H9 (cell line): ENCODE results near the gene EPHA2. TPM values are rescaled to one million over a fixed set of nuclear protein-coding genes. Genes with fewer than 3 reads are reported as not detected.

ENCODE experiments used
- DNase-seq: peaks from one replicate; pipeline ENCODE4 v3.0.0-alpha.2; 2017
- H2AFZ ChIP-seq: one replicate; pipeline ENCODE4 v1.6.1; 2013; ENCODE audit warnings: mild to moderate bottlenecking, low read length, control low read depth, moderate library complexity
- H2AK5ac ChIP-seq: 2 replicates; pipeline ENCODE4 v1.6.1; 2013; ENCODE audit warnings: low read length, control low read depth, mixed read lengths; ENCODE audit not compliant: insufficient read length
- H2BK120ac ChIP-seq: one replicate; pipeline ENCODE4 v1.6.1; 2013; ENCODE audit warnings: low read depth, mild to moderate bottlenecking, low read length, control low read depth, inconsistent platforms; ENCODE audit not compliant: poor library complexity, severe bottlenecking
- H2BK12ac ChIP-seq: 2 replicates; pipeline ENCODE4 v1.6.1; 2013; ENCODE audit warnings: low read length, control low read depth, mixed read lengths, low read depth; ENCODE audit not compliant: insufficient read length
- H2BK15ac ChIP-seq: 2 replicates; pipeline ENCODE4 v1.6.1; 2013; ENCODE audit warnings: low read depth, low read length, control low read depth
- H2BK20ac ChIP-seq: one replicate; pipeline ENCODE4 v1.6.1; 2013; ENCODE audit warnings: low read depth, mild to moderate bottlenecking, low read length, control low read depth, inconsistent platforms; ENCODE audit not compliant: poor library complexity, severe bottlenecking
- H2BK5ac ChIP-seq: 2 replicates; pipeline ENCODE4 v1.6.1; 2013; ENCODE audit warnings: low read length, control low read depth, mixed read lengths; ENCODE audit not compliant: insufficient read length
- H3K14ac ChIP-seq: 2 replicates; pipeline ENCODE4 v1.6.1; 2013; ENCODE audit warnings: low read length, control low read depth; ENCODE audit not compliant: insufficient read depth
- H3K18ac ChIP-seq: 2 replicates; pipeline ENCODE4 v1.6.1; 2013; ENCODE audit warnings: low read depth, mild to moderate bottlenecking, mixed read lengths, low read length, control low read depth; ENCODE audit not compliant: insufficient read length
- H3K23ac ChIP-seq: 2 replicates; pipeline ENCODE4 v1.6.1; 2013; ENCODE audit warnings: low read length, control low read depth, mixed read lengths, low read depth; ENCODE audit not compliant: insufficient read length
- H3K23me2 ChIP-seq: 2 replicates; pipeline ENCODE4 v1.6.1; 2013; ENCODE audit warnings: low read depth, mild to moderate bottlenecking, mixed read lengths, low read length, control low read depth; ENCODE audit not compliant: insufficient read length, poor library complexity, severe bottlenecking
- H3K27ac ChIP-seq: 2 replicates; pipeline ENCODE4 v1.5.1; 2013; ENCODE audit warnings: low read length, control low read depth, mixed read lengths, low read depth; ENCODE audit not compliant: insufficient read length
- H3K27me3 ChIP-seq: 2 replicates; pipeline ENCODE4 v1.6.1; 2013; ENCODE audit warnings: low read length, control low read depth, inconsistent platforms; ENCODE audit not compliant: insufficient read depth
- H3K4ac ChIP-seq: 2 replicates; pipeline ENCODE4 v1.6.1; 2013; ENCODE audit warnings: low read depth, mild to moderate bottlenecking, control low read depth, inconsistent platforms, low read length, moderate library complexity
- H3K4me1 ChIP-seq: 2 replicates; pipeline ENCODE4 v1.6.1; 2013; ENCODE audit warnings: low read length, control low read depth, inconsistent platforms; ENCODE audit not compliant: insufficient read depth
- H3K4me2 ChIP-seq: 2 replicates; pipeline ENCODE4 v1.6.1; 2013; ENCODE audit warnings: low read length, control low read depth, mixed read lengths; ENCODE audit not compliant: insufficient read length, insufficient read depth
- H3K56ac ChIP-seq: 2 replicates; pipeline ENCODE4 v1.6.1; 2013; ENCODE audit warnings: low read depth, mild to moderate bottlenecking, mixed read lengths, low read length, control low read depth; ENCODE audit not compliant: insufficient read length
- H3K79me1 ChIP-seq: 2 replicates; pipeline ENCODE4 v1.6.1; 2013; ENCODE audit warnings: low read depth, mild to moderate bottlenecking, moderate library complexity, low read length, control low read depth, inconsistent platforms; ENCODE audit not compliant: insufficient read depth, poor library complexity, severe bottlenecking
- H3K79me2 ChIP-seq: 2 replicates; pipeline ENCODE4 v1.6.1; 2013; ENCODE audit warnings: low read length, control low read depth, inconsistent platforms; ENCODE audit not compliant: insufficient read depth
- H3K9ac ChIP-seq: 2 replicates; pipeline ENCODE4 v1.6.1; 2013; ENCODE audit warnings: low read length, control low read depth, mixed read lengths; ENCODE audit not compliant: insufficient read length; ENCODE audit errors: extremely low read depth
- H3K9me3 ChIP-seq: one replicate; pipeline ENCODE4 v1.6.1; 2013; ENCODE audit warnings: low read depth, low read length, inconsistent platforms; ENCODE audit not compliant: control insufficient read depth
- H3T11ph ChIP-seq: one replicate; pipeline ENCODE4 v1.6.1; 2013; ENCODE audit warnings: mild to moderate bottlenecking, low read length, control low read depth, inconsistent platforms
- H4K20me1 ChIP-seq: one replicate; pipeline ENCODE4 v1.6.1; 2013; ENCODE audit not compliant: control insufficient read depth, insufficient read length, insufficient read depth
- H4K5ac ChIP-seq: 2 replicates; pipeline ENCODE4 v1.6.1; 2013; ENCODE audit warnings: low read depth, mild to moderate bottlenecking, mixed read lengths, low read length, control low read depth; ENCODE audit not compliant: insufficient read length
- H4K8ac ChIP-seq: replicated peaks from 2 replicates; pipeline ENCODE4 v1.6.1; 2013; ENCODE audit warnings: low read length, control low read depth, mixed read lengths, low read depth; ENCODE audit not compliant: insufficient read length
- H4K91ac ChIP-seq: 2 replicates; pipeline ENCODE4 v1.6.1; 2013; ENCODE audit warnings: low read depth, mild to moderate bottlenecking, moderate library complexity, mixed read lengths, low read length, control low read depth; ENCODE audit not compliant: insufficient read length
- H3K27ac Mint-ChIP-seq, 3 experiments: 2 replicates in 2 of 3; 3 replicates in 1 of 3; pipeline ENCODE4 v1.8.0; 2020 to 2021; ENCODE audit warnings: mixed read lengths in 3 of 3, mild to moderate bottlenecking in 1 of 3, moderate library complexity in 1 of 3
- H3K27me3 Mint-ChIP-seq: 2 replicates; pipeline ENCODE4 v1.8.0; 2021; ENCODE audit warnings: low read depth, mild to moderate bottlenecking, moderate library complexity, mixed read lengths
- H3K36me3 Mint-ChIP-seq, 3 experiments: 2 replicates in 2 of 3; 3 replicates in 1 of 3; pipeline ENCODE4 v1.8.0; 2020 to 2021; ENCODE audit warnings: low read depth in 3 of 3, mixed read lengths in 3 of 3; ENCODE audit not compliant: insufficient read depth in 1 of 3
- H3K4me1 Mint-ChIP-seq, 2 experiments: 2 replicates each; pipeline ENCODE4 v1.8.0; 2020; ENCODE audit warnings: mixed read lengths in 2 of 2
- H3K4me3 Mint-ChIP-seq, 2 experiments: 2 replicates in 1 of 2; 3 replicates in 1 of 2; pipeline ENCODE4 v1.8.0; 2020 to 2021; ENCODE audit warnings: mild to moderate bottlenecking in 2 of 2, mixed read lengths in 2 of 2, moderate library complexity in 1 of 2
- H3K9me3 Mint-ChIP-seq, 2 experiments: 2 replicates in 1 of 2; 3 replicates in 1 of 2; pipeline ENCODE4 v1.8.0; 2020; ENCODE audit warnings: mild to moderate bottlenecking in 2 of 2, mixed read lengths in 2 of 2, moderate library complexity in 1 of 2
- CTCF ChIP-seq: fragments of 200-600 bp; sonication (generic); conservative IDR thresholded peaks from 3 replicates; pipeline ENCODE4 v1.8.0; 2021; ENCODE audit warnings: antibody characterized with exemption, mild to moderate bottlenecking
- WGBS: extraction: QIAGEN DNeasy Blood & Tissue Kit; methylation state at CpG from one replicate; pipeline ENCODE4 v1.1.7; 2013; ENCODE audit warnings: missing lambda C conversion rate, low lambda C conversion rate, mixed read lengths; ENCODE audit not compliant: insufficient read length; ENCODE audit errors: extremely low coverage; 5-methylcytosine and 5-hydroxymethylcytosine counted together
- long read RNA-seq: library from polyadenylated mRNA; unstranded; transcript quantifications from one replicate; pipeline ENCODE4 v2.0.0, GENCODE V29; 2020
- total RNA-seq: library from RNA; stranded (reverse); gene quantifications from 2 replicates; pipeline ENCODE4 v1.2.1, GENCODE V29; 2021

EPHA2 gene
- 32.8 and 33.1 TPM in 2 replicates for total RNA-seq
- long read RNA-seq, transcript EPHA2-201 (17 exons, 3,964 nt): major isoform, 9 of 39 reads
- long read RNA-seq, partial matches to known transcripts: 24 of 39 reads
- long read RNA-seq, other reads (novel, unspliced or antisense): 6 of 39 reads

DNA sequence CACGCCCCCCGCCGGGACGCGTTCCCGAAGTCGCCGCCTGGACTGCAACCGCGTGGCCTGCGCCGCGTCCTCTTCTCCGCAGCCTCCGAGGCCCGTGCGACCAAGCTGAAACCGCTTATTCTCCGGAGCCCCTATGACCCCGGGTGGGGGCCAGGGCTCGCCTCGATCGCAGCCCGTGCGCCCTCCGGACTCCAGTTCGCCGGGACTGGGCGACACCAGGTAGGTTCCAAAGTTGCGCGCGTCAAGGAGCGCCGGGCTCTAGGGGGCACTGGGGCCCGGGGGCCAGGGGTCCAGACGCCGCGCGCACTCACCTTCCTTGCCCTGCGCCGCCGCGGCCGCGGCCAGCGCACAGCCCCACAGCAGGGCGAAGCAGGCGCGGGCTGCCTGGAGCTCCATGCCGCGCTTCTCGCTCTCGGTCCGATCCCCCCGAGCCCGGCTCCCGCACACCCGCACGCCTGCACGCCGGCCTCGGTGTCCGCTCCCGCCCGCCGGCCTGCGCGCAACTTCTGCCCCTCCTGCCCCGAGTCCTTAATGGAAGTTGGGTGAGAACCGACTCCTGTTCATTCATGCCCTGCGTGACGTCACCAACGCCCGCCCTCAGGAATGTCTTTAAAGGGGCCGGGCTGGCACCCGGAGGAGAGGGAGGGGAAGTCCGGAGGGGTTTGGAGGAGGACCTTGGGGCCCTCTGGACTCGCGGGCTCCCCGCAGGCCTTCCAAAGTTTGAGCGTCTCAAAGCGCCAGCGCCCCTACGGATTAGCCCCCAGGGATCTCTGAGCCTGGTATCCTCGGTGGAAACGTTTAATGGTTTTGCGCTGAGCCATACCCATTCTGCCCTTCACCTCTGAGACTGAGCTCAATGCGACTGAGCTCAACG, at the start of gene EPHA2:
EPHA2 (minus strand) TSS at position 533 of the 874 bp plus-strand sequence; CDS start at position 396, 137 bp downstream.
- H2BK12ac ChIP-seq: no peak within 1 kb of the TSS
- peaks cover 36% of the 10 kb centered on the region; the same call in 1 of the 2 replicates for H3K79me2 ChIP-seq
- DNase-seq: peak; percentile 95
- H2BK20ac ChIP-seq: no peak within 1 kb of the TSS
- no peak within 1 kb of the TSS for H3K27ac ChIP-seq
- peak within 1 kb of the TSS; percentile 32 for H3K9ac ChIP-seq
- no peak within 1 kb of the TSS for H2AFZ ChIP-seq
- Mint-ChIP-seq H3K4me3 (peak within 1 kb of the TSS; percentile 88 to 95), H3K27me3 (peaks cover 30% of the 10 kb centered on the region), H3K4me1 (peaks cover 40 to 42% of the 10 kb centered on the region in 2 experiments), H3K27ac (peak within 1 kb of the TSS in 2 of 3 experiments; percentile 55 to 98; a peak in 3 of 7 replicates), H3K9me3 (no peaks in the 10 kb centered on the region), H3K36me3 (peaks cover 0 to 4% (median 0%) of the 10 kb centered on the region in 3 experiments; a peak in 2 of 7 replicates)
- no peaks in the 10 kb centered on the region for H3K9me3 ChIP-seq
- peaks cover 5% of the 10 kb centered on the region; the same call in 1 of the 2 replicates for H3K4me1 ChIP-seq
- peaks cover 7% of the 10 kb centered on the region for H3K23me2 ChIP-seq
- H3K14ac ChIP-seq: peak within 1 kb of the TSS; percentile 90
- no peaks in the 10 kb centered on the region for H4K20me1 ChIP-seq
- H3K18ac ChIP-seq: peak within 1 kb of the TSS; percentile 87
- H3K4ac ChIP-seq: no peak within 1 kb of the TSS
- H3T11ph ChIP-seq: no peak within 1 kb of the TSS
- no peak within 1 kb of the TSS for H3K56ac ChIP-seq
- no peak within 1 kb of the TSS for H2BK15ac ChIP-seq
- H3K4me2 ChIP-seq: peak within 1 kb of the TSS; percentile 52
- H3K23ac ChIP-seq: no peak within 1 kb of the TSS
- H4K91ac ChIP-seq: no peak within 1 kb of the TSS
- no CpG with 5 or more reads among the region's 89 CpGs for WGBS
- H3K27me3 ChIP-seq: no peaks in the 10 kb centered on the region
- no peak within 1 kb of the TSS for H2BK120ac ChIP-seq
- no peak within 1 kb of the TSS for H4K5ac ChIP-seq
- H4K8ac ChIP-seq: no peak within 1 kb of the TSS
- H2BK5ac ChIP-seq: no peak within 1 kb of the TSS
- TF ChIP-seq CTCF: no peak
- no peaks in the 10 kb centered on the region for H3K79me1 ChIP-seq
- H2AK5ac ChIP-seq: no peak within 1 kb of the TSS
